Measurements from ENCODE around the gene STK32B.
"Not testable (repeated sequence)": the region's sequence is repeated elsewhere in the genome, so short reads cannot be mapped to it uniquely, and the experiment has no call there.

- TF ChIP-seq, protein P1, sequence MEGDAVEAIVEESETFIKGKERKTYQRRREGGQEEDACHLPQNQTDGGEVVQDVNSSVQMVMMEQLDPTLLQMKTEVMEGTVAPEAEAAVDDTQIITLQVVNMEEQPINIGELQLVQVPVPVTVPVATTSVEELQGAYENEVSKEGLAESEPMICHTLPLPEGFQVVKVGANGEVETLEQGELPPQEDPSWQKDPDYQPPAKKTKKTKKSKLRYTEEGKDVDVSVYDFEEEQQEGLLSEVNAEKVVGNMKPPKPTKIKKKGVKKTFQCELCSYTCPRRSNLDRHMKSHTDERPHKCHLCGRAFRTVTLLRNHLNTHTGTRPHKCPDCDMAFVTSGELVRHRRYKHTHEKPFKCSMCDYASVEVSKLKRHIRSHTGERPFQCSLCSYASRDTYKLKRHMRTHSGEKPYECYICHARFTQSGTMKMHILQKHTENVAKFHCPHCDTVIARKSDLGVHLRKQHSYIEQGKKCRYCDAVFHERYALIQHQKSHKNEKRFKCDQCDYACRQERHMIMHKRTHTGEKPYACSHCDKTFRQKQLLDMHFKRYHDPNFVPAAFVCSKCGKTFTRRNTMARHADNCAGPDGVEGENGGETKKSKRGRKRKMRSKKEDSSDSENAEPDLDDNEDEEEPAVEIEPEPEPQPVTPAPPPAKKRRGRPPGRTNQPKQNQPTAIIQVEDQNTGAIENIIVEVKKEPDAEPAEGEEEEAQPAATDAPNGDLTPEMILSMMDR (conservative IDR thresholded peaks at IDR 0.05; ENCODE audit: low read depth, low read length) = not testable (repeated sequence)
- TF ChIP-seq EZH2 (IDR thresholded peaks at IDR 0.05; ENCODE audit: borderline replicate concordance, low read depth, low read length, poor library complexity, severe bottlenecking) = not testable (repeated sequence)
These were observed 15.7 kb downstream of the STK32B start for GRCh38 chr4:5066968-5067367.

Measured in A673 (cell line).